ENCODE data around the gene ADRB2. TPM values are rescaled to one million over a fixed set of nuclear protein-coding genes. Genes with fewer than 3 reads are reported as not detected.

The ADRB2 gene
- total and polyA plus RNA-seq, 10 of the 15 experiments (the other 5 are each of a cell fraction or from before 2014, with no cell fraction given) = 0.03 to 0.34 (median 0.18) TPM; not detected in 1

GRCh38 chr5:148817606-148818005 is 8.8 kb upstream of the ADRB2 start (continued):
- no peak for TF ChIP-seq CEBPZ (IDR thresholded peaks at IDR 0.05; ENCODE audit: low read depth, low read length)

DNA sequence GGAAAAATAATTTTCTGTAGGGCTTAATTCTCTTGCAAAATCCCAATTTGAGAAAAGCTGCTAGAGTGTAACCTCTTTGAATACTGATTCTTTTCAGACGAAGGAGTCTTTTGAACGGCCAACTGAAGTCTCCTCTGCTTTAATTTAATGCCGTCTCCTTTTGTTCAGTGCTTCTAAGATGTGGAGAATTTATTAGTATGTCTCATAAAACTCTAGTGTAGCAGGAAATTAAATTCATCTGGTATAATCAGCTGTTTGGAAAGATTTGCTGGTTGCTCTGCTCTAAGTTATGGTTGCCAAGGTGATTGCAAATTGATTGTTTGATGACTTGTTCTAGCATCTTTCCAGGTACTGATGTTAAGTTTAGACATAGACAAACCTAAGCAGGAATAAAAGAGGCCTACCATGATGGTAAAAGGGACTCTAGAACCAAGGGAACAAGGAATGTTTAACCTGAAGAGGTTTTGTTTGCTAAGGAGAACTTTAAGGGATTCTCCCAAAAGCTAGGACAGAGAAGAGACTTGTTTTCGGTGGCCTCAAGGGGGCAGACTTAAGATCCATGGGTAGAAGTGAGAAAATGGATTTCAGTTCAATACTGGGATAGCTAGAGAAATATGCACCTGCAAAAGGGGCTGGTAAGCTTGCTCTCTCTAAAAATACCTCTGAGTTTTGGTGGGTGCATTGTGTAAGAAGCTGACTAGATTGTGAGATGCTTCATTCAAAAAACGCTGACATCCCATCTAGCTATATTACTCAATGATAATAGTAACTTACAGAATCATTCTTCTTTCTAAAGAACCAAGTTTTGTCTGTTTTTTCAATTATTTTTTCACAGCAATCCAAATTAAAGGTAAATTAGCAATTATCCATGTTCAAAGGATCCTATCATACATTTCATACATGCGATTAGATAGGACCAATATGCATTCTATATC is 5.7 kb upstream of the ADRB2 start:
- peak; percentile 76 for ATAC-seq
- Histone ChIP-seq H3K27ac (ENCODE audit: control insufficient read depth, insufficient read depth) (no peak overlapping the region), H3K79me2 (ENCODE audit: control insufficient read depth, insufficient read depth, low read length) (no peaks in the 10 kb centered on the region), H3K4me2 (ENCODE audit: control insufficient read depth, insufficient read depth) (no peak overlapping the region), H4K20me1 (ENCODE audit: control insufficient read depth, insufficient read depth) (no peaks in the 10 kb centered on the region), H3K4me3 (no peak overlapping the region), H3K9me3 (replicated peaks; ENCODE audit: control insufficient read depth, insufficient read depth, low read length) (no peaks in the 10 kb centered on the region), H3K27me3 (replicated peaks in 1 of 2; ENCODE audit: control insufficient read depth in 2 of 2, insufficient read depth in 2 of 2, low read length in 1 of 2) (no peaks in the 10 kb centered on the region), H3K36me3 (ENCODE audit: control insufficient read depth in 2 of 2, insufficient read depth in 2 of 2, low read length in 1 of 2) (no peaks in the 10 kb centered on the region), H3K9ac (ENCODE audit: control insufficient read depth, insufficient read depth, low read length) (no peak overlapping the region), H3K4me1 (ENCODE audit: control insufficient read depth, insufficient read depth, low read length) (peaks cover 5% of the 10 kb centered on the region), H2AFZ (ENCODE audit: control insufficient read depth, low read depth, low read length) (no peak overlapping the region)
- CTCF ChIA-PET = interaction anchor here (0.6 to 3.8 kb wide), 39 partner anchors 10 to 789 kb away, joined by 3 to 66 read pairs (median 4); partner anchors contain the start of gene ABLIM3
- in situ Hi-C loops (cut with MboI) (no loop called here), intact Hi-C loops (cut with micrococcal nuclease; ENCODE audit: unreplicated experiment) (loop anchor here (5.0 kb wide), 1 partner anchor 217 kb away; no protein-coding TSS in a partner anchor)
- 59% methylated on average over 6 of the region's 6 CpGs for WGBS (ENCODE audit: insufficient coverage, insufficient replicate concordance, low lambda C conversion rate, missing lambda C conversion rate)
- no peak for DNase-seq (ENCODE audit: low read depth, low spot score)
- RAD21 ChIA-PET (ENCODE audit: unreplicated experiment) = interaction anchor here (0.8 to 1.3 kb wide), 12 partner anchors 9 to 215 kb away, joined by 3 to 7 read pairs (median 3); no protein-coding TSS in a partner anchor
- FAIRE-seq = peak; percentile 31
- SMC1A ChIA-PET (ENCODE audit: uncharacterized antibody, unreplicated experiment) = interaction anchor here (0.8 to 2.6 kb wide), 20 partner anchors 9 to 176 kb away, joined by 3 to 16 read pairs (median 4); no protein-coding TSS in a partner anchor
- POLR2A ChIA-PET = interaction anchor here (1.1 kb wide), 1 partner anchor 9 kb away, joined by 3 read pairs; no protein-coding TSS in a partner anchor
- BruUV-seq (replicated peaks) = no TSS peak
- TF ChIP-seq NFYB (IDR thresholded peaks at IDR 0.05; ENCODE audit: insufficient read depth, low read depth, low read length) = no peak
- TF ChIP-seq, protein P1, sequence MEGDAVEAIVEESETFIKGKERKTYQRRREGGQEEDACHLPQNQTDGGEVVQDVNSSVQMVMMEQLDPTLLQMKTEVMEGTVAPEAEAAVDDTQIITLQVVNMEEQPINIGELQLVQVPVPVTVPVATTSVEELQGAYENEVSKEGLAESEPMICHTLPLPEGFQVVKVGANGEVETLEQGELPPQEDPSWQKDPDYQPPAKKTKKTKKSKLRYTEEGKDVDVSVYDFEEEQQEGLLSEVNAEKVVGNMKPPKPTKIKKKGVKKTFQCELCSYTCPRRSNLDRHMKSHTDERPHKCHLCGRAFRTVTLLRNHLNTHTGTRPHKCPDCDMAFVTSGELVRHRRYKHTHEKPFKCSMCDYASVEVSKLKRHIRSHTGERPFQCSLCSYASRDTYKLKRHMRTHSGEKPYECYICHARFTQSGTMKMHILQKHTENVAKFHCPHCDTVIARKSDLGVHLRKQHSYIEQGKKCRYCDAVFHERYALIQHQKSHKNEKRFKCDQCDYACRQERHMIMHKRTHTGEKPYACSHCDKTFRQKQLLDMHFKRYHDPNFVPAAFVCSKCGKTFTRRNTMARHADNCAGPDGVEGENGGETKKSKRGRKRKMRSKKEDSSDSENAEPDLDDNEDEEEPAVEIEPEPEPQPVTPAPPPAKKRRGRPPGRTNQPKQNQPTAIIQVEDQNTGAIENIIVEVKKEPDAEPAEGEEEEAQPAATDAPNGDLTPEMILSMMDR (IDR thresholded peaks at IDR 0.05 in 2 of 3, conservative IDR thresholded peaks at IDR 0.05 in 1 of 3; ENCODE audit: control insufficient read depth in 2 of 3, extremely low read depth in 1 of 3, insufficient read depth in 1 of 3, low read depth in 3 of 3, low read length in 3 of 3) = peak; percentile 49 to 59 (median 59); a peak in 5 of 6 replicates
- no peak for TF ChIP-seq POLR2A (IDR thresholded peaks at IDR 0.05; ENCODE audit: low read depth, low read length)
- TF ChIP-seq CHD1 (IDR thresholded peaks at IDR 0.05; ENCODE audit: low read depth, low read length) = no peak
- no peak for TF ChIP-seq PML (IDR thresholded peaks at IDR 0.05; ENCODE audit: low read length)
- no peak for TF ChIP-seq ZNF384 (IDR thresholded peaks at IDR 0.05; ENCODE audit: borderline replicate concordance, low read depth, low read length)
- TF ChIP-seq RAD21 (IDR thresholded peaks at IDR 0.05; ENCODE audit: insufficient read depth, low read depth, low read length) = peak; percentile 41
- TF ChIP-seq SMC3 (IDR thresholded peaks at IDR 0.05; ENCODE audit: borderline replicate concordance, low read length) = peak; percentile 46; the same call in 1 of the 2 replicates
- TF ChIP-seq CBFB (IDR thresholded peaks at IDR 0.05; ENCODE audit: low read depth) = no peak
- TF ChIP-seq NR2C1 (IDR thresholded peaks at IDR 0.05) = no peak
- TF ChIP-seq TARDBP (IDR thresholded peaks at IDR 0.05; ENCODE audit: borderline replicate concordance) = no peak

All from GM12878 (cell line).